Thoracic aorta (tissue), 2 donors: ENCODE data around the gene ALDH3A1. TPM values are rescaled to one million over a fixed set of nuclear protein-coding genes. Genes with fewer than 3 reads are reported as not detected.
A peak's percentile ranks its signal among the peaks of the same experiment; 100 is the strongest.

Source experiments
- ATAC-seq: fragments of 150-250 bp; one replicate; pipeline ENCODE4 v1.8.0; 2017; ENCODE audit warnings: low read depth; ENCODE audit not compliant: insufficient number of reproducible peaks, low FRiP score
- DNase-seq: peaks from one replicate; pipeline ENCODE4 v3.0.0-alpha.2; 2020; ENCODE audit warnings: low spot score
- H3K27ac ChIP-seq, 2 donors: fragments of 200-600 bp; sonication (generic); 1 replicate in 1 of 2; 2 replicates in 1 of 2; pipeline ENCODE4 v1.5.1; 2016; ENCODE audit warnings: mild to moderate bottlenecking in 2 of 2, moderate library complexity in 2 of 2
- H3K27me3 ChIP-seq: fragments of 200-600 bp; sonication (generic); replicated peaks from 2 replicates; pipeline ENCODE4 v1.6.0; 2016; ENCODE audit warnings: mild to moderate bottlenecking; ENCODE audit not compliant: insufficient read depth
- H3K36me3 ChIP-seq: fragments of 200-600 bp; sonication (generic); one replicate; pipeline ENCODE4 v1.5.1; 2016
- H3K4me1 ChIP-seq, 2 donors: fragments of 200-600 bp; sonication (generic); 1 replicate in 1 of 2; 2 replicates in 1 of 2; pipeline versions ENCODE4 v1.5.1 to v1.6.0; 2016; ENCODE audit warnings: low read depth in 2 of 2, mild to moderate bottlenecking in 1 of 2; ENCODE audit not compliant: control insufficient read depth in 1 of 2
- H3K4me3 ChIP-seq: fragments of 200-600 bp; sonication (generic); 2 replicates; pipeline ENCODE4 v1.5.1; 2016; ENCODE audit warnings: mild to moderate bottlenecking
- H3K9me3 ChIP-seq: fragments of 200-600 bp; sonication (generic); 2 replicates; pipeline ENCODE4 v1.5.1; 2016
- total RNA-seq, 2 donors: library from RNA; depleted of rRNA; stranded (reverse); fragments of >200 nt; gene quantifications; one replicate each; pipeline versions ENCODE4 v1.1.0 to v1.2.3, GENCODE V29; 2016
- TF ChIP-seq, protein P1 (sequence below): fragments of 200-600 bp; sonication (generic); IDR thresholded peaks from one replicate; pipeline ENCODE4 v1.5.1; 2019; ENCODE audit warnings: antibody characterized with exemption

The ALDH3A1 gene
- total RNA-seq, 2 donors from 2014 or later = 3.2 to 21.2 TPM

- Histone ChIP-seq H3K27me3 (no peaks in the 10 kb centered on the region), H3K27ac (peak overlapping the region; percentile 97 to 99), H3K9me3 (no peaks in the 10 kb centered on the region), H3K4me3 (no peak overlapping the region), H3K36me3 (no peaks in the 10 kb centered on the region), H3K4me1 (peaks cover 15 to 39% of the 10 kb centered on the region in 2 donors)
- DNase-seq (peak; percentile 62), ATAC-seq (peak; percentile 77)
- TF ChIP-seq, protein P1, sequence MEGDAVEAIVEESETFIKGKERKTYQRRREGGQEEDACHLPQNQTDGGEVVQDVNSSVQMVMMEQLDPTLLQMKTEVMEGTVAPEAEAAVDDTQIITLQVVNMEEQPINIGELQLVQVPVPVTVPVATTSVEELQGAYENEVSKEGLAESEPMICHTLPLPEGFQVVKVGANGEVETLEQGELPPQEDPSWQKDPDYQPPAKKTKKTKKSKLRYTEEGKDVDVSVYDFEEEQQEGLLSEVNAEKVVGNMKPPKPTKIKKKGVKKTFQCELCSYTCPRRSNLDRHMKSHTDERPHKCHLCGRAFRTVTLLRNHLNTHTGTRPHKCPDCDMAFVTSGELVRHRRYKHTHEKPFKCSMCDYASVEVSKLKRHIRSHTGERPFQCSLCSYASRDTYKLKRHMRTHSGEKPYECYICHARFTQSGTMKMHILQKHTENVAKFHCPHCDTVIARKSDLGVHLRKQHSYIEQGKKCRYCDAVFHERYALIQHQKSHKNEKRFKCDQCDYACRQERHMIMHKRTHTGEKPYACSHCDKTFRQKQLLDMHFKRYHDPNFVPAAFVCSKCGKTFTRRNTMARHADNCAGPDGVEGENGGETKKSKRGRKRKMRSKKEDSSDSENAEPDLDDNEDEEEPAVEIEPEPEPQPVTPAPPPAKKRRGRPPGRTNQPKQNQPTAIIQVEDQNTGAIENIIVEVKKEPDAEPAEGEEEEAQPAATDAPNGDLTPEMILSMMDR = no peak
These were observed 5.0 kb upstream of the ALDH3A1 start for GRCh38 chr17:19753051-19753509.

DNA sequence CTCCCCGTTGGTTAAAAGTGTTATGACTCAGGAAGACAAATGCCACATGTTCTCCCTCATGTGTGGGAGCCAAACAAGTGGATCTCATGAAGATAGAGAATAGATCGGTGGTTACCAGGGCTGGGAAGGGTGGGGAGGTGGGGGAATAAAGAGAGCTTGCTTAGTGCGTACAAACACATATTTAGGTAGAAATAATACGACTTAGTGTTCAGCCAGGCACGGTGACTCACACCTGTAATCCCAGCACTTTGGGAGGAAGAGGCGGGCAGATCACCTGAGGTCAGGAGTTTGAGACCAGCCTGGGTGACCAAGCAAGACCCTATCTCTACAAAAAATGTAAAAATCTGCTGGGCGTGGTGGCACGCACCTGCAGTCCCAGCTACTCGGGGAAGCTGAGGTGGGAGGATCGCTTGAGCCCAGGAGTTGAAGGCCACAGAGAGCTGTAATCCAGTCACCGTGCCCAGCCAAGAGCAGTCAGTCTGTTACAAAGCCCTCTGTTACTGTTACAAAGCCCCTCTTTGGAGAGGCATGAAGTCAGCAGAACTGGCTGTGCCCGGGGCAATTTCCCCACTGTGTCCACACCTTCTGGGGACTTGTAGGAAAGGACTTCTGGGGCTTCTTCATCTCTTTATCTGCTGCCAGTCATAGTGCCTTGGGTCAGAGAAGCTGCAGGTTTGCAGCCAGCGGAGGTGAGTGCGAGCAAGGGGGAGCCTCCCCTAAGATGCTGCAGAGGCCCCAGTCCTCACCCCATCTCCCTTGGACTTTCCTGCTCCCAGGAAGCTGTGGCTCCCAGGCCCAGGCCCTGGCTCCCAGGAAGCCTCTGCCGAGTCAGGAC is 4.3 kb upstream of the ALDH3A1 start:
- Histone ChIP-seq H3K27me3 (no peaks in the 10 kb centered on the region), H3K4me3 (no peak overlapping the region), H3K36me3 (no peaks in the 10 kb centered on the region), H3K27ac (peak overlapping the region; percentile 97 to 99), H3K4me1 (peaks cover 15 to 42% of the 10 kb centered on the region in 2 donors), H3K9me3 (no peaks in the 10 kb centered on the region)
- ATAC-seq (no peak), DNase-seq (no peak)
- TF ChIP-seq, protein P1 = no peak

DNA sequence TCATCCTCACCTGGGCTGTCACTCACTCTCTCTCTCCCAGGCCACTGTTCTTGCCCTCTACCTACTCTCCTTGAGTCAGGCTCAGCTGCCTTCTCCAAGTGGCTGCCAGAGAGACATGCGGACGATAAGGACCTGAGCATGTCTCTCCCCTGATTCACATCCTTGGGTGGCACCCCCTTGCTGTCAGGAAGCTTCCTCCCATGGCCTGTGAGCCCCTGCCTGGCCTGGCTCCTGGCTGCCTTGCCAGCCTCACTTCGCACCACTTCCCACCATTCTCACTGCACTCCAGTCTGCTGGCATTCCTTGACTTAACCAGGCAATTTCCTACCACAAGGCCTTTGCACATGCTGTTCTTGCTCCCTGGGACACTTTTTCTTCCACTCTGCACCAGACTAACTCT is 2.7 kb upstream of the ALDH3A1 start:
- Histone ChIP-seq H3K27ac (peak overlapping the region in 1 of 2 donors; percentile 11), H3K9me3 (no peaks in the 10 kb centered on the region), H3K4me1 (peaks cover 15 to 42% of the 10 kb centered on the region in 2 donors), H3K36me3 (no peaks in the 10 kb centered on the region), H3K4me3 (no peak overlapping the region), H3K27me3 (no peaks in the 10 kb centered on the region)
- ATAC-seq (no peak), DNase-seq (no peak)
- TF ChIP-seq, protein P1 = no peak

- Histone ChIP-seq H3K4me3 (no peak overlapping the region), H3K4me1 (peaks cover 15 to 47% of the 10 kb centered on the region in 2 donors), H3K27me3 (no peaks in the 10 kb centered on the region), H3K27ac (no peak overlapping the region), H3K36me3 (no peaks in the 10 kb centered on the region), H3K9me3 (no peaks in the 10 kb centered on the region)
- DNase-seq = no peak
- TF ChIP-seq, protein P1 = no peak
- ATAC-seq = no peak
These were observed 2.0 kb upstream of the ALDH3A1 start for GRCh38 chr17:19750020-19750572.

GRCh38 chr17:19748807-19749193 is 702 bp upstream of the ALDH3A1 start:
- H3K4me1 ChIP-seq = peaks cover 12 to 40% of the 10 kb centered on the region in 2 donors
- TF ChIP-seq, protein P1 = no peak
- peak overlapping the region; percentile 33 for H3K4me3 ChIP-seq
- peak overlapping the region in 1 of 2 donors; percentile 10 for H3K27ac ChIP-seq
- H3K27me3 ChIP-seq = no peaks in the 10 kb centered on the region
- DNase-seq = no peak
- no peaks in the 10 kb centered on the region for H3K9me3 ChIP-seq
- ATAC-seq = no peak
- no peaks in the 10 kb centered on the region for H3K36me3 ChIP-seq
